HG03342 (cell line): ENCODE measurements around the gene RNU6-9.
"Not testable (repeated sequence)": the region's sequence is repeated elsewhere in the genome, so short reads cannot be mapped to it uniquely, and the experiment has no call there.

ENCODE experiments used
- ATAC-seq: cut with Tn5 transposase; IDR thresholded peaks from one replicate; pipeline ENCODE4 v1.9.1; 2021; ENCODE audit warnings: mild to moderate bottlenecking, moderate library complexity; ENCODE audit not compliant: unreplicated experiment

Gene RNU6-9

DNA sequence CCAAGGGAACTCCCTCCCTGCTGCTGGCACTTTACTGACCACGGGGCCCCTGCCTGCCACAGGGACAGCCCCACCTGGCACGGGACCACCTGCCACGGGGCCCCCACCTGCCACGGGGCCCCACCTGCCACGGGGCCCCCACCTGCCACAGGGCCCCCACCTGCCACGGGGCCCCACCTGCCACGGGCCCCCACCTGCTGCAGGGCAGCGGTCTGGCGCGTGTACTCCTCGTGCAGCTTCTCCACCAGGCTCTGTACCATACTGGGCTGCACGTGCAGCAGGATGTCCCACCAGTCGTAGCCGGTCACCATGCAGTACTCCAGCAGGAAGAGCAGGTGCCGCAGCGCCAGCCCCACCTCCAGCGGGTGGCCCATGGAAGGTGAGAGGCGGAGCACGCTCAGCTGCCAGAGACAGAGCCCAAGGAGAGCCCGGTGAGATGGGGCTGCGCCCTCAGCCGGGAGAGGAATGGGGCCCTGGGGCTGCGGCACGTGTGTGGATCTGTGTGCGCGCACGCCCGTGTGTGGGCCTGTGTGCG lies 16.4 kb upstream of the RNU6-9 start:
- no peak for ATAC-seq

GRCh38 chr19:877992-878660 lies 15.2 kb upstream of the RNU6-9 start:
- ATAC-seq: not testable (repeated sequence)

GRCh38 chr19:878751-879561 lies 14.3 kb upstream of the RNU6-9 start:
- not testable (repeated sequence) for ATAC-seq

DNA sequence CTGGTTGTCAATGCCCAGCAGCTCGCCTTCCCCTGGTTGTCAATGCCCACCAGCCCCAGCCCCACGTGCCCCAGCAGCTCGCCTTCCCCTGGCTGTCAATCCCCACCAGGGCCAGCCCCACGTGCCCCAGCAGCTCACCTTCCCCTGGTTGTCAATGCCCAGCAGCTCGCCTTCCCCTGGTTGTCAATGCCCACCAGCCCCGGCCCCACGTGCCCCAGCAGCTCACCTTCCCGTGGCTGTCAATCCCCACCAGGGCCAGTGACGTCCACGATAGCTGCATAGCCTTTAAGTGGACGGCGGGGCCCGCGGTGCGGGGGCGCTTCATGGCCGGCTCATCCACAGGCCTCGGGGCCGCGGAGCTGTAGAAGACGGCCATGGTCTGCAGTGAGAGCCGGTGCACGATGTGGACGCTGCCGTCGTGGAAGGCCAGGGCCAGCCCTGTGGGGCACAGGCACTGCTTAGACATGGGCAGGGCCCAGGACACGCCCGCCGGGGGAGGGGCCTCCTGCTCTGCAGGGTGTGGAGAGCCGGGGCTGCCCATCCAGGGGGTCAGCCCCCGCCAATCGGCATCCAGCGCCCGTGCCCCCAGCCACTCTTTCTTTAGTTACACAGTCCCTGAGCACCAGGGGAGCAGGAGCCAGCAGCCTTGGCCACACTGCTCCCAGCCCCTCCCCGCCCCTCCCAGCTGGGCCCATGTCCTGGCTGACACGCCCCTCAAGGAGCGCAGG lies 13.4 kb upstream of the RNU6-9 start:
- no peak for ATAC-seq

GRCh38 chr19:881385-882071 lies 11.8 kb upstream of the RNU6-9 start:
- no peak for ATAC-seq

GRCh38 chr19:882871-883497 lies 10.3 kb upstream of the RNU6-9 start:
- ATAC-seq: no peak

DNA sequence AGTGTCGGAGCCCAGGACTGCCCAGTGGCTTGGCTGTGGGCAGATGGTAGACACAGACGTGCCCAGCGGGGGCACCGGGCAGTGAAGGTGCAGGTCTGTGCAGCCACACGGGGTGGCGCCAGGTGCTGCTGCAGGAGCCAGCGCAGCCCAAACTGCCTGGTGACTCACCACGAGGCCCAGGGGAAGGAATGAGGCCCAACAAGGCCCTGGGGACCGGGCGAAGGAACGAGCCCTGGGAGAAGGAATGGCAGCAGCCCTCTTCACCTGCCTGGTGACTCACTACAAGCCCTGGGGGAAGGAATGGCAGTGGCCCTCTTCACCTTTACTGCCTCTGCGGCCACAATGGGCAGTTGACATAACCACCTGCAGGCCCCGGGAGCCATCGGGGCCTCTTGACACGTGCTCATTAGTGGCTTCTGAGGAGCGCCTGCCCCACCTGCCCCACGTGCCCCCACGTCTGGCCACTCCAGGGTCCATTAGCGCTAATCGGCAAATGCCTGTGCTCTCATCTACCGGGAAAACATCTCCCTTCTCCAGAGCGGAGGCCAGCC lies 9.5 kb upstream of the RNU6-9 start:
- no peak for ATAC-seq

DNA sequence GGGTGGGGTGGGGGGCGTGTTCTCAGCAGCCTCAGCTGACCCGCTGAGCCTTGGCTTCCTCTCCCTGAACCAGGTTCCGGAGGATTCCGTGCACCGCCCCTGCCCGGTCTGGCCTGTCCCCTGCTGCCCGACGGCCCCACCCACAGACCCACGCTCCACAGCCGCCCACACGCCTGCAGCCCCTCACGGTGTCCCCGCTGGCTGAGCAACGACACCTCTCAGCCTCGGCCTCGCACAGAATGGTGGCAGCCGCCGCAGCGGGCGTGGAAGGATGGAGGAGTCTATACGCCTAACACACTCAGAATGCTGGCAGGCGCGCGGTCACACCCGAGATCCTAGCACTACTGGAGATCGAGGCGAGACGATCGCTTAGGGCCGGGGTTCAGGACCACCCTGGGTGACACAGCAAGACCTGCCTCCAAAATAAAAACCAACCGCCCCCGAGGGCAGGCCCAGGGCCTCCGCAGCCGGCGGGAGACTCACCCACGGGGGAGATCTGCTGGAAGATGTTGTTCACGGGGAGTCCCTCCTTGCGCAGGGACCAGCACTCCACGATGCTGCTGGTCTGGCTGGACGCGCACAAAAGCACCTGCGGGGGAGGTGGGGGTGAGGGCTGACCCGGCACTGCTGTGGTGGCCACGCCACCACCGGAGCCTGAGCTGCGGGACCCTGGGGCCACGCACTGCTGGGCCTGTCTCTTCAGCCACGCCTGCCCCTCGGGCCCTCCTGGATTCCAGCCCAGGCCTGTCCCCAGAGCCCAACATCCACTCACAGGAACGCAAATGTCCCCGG lies 8.7 kb upstream of the RNU6-9 start:
- ATAC-seq: no peak

DNA sequence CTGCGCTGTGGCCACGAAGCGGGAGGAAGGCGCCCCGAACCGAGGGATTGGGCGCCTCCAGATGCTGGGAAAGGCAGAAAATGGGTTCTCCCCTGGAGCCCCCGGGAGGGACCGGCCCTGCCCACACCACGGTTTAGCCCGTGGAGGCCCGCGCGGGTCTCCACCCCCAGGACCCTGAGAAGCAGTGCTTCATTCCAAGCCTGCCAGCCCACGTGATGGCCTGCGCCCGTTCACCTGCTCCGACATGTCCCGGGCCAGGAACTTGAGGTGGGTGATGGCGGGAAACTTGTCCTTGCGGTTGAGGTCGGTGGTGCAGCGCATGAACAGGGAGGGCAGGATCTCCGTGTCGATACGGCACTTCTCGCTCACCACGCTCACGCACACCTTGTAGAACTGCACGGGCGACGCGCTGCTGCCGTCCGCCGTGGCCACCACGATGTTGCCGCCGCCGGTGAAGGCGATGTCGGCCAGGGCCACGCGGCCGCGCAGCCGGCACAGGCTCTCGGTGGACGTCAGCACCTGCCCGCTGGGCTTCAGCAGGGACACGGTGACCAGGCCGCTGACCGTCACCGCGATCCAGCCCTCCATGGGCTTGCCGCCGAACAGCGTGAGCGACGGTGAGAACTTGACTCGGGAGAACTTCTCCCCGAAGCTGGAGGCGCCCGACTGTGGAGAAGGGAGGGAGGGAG lies 7.6 kb upstream of the RNU6-9 start:
- ATAC-seq: no peak

DNA sequence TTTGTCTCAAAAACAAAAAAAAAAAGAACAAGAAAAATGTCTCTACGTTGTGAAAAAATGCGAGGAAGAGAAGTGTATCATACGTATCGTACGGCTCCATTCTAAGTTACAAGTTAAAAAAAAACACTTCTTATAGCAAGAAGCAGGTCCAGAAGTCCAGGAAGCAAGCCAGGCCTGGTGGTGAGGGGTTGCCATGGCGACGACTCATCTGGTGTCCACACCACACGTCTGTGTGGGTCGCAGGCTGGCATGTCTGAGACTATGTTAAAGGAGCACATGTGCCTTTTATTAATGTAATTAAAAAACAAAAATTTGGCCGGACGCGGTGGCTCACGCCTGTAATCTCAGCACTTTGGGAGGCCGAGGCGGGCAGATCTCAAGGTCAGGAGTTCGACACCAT lies 6.2 kb upstream of the RNU6-9 start:
- no peak for ATAC-seq

DNA sequence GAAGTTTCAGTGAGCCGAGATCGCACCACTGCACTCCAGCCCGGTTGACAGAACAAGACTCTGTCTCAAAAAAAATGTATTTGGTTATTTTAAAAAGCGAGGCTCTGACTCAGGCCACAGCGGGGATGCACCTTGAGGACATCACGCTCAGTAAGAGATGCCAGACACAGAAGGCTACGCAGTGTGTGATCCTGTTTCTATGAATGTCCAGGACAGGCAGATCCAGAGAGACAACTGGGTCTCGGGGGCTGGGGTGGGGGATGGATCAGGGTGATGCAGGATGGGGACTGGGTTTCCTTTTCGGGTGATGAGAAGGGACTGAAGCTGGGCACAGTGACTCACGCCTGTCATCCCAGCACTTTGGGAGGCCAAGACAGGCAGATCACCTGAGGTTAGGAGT lies 5.7 kb upstream of the RNU6-9 start:
- no peak for ATAC-seq

GRCh38 chr19:888581-889385 lies 4.5 kb upstream of the RNU6-9 start:
- no peak for ATAC-seq

DNA sequence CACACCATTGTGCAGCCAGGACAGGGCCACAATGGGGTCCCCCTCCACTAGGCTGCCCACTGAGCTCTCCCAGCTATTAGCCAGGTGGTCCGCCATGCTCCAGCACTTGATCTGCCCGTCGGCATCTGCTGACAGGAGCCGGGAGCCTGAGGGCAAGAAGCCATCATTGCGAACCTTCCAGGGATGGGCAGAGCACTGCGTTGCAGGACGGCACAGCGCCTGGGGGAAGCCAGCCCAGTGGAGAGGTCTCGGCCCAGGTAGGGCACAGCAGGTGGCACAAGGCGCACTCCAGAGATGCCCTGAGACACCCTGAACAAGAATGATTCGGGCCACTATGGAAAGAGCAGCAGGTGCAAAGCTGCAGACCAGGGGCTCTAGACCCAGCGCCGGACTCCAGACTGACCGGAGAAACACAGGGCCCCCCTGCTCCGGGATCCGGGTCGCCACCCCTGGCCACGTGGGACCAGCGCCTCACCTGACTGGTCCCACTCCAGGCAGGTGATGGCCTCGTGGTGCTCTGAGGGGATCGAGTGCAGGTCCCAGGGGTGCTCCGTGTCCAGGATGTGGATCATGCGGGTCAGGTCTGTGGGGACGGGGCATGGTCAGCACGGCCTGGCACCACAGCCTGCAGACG lies 3.5 kb upstream of the RNU6-9 start:
- ATAC-seq: no peak

GRCh38 chr19:890831-891230 lies 2.5 kb upstream of the RNU6-9 start:
- no peak for ATAC-seq

- ATAC-seq: not testable (repeated sequence)
Measured at GRCh38 chr19:891421-892200, 1.7 kb upstream of the RNU6-9 start.

DNA sequence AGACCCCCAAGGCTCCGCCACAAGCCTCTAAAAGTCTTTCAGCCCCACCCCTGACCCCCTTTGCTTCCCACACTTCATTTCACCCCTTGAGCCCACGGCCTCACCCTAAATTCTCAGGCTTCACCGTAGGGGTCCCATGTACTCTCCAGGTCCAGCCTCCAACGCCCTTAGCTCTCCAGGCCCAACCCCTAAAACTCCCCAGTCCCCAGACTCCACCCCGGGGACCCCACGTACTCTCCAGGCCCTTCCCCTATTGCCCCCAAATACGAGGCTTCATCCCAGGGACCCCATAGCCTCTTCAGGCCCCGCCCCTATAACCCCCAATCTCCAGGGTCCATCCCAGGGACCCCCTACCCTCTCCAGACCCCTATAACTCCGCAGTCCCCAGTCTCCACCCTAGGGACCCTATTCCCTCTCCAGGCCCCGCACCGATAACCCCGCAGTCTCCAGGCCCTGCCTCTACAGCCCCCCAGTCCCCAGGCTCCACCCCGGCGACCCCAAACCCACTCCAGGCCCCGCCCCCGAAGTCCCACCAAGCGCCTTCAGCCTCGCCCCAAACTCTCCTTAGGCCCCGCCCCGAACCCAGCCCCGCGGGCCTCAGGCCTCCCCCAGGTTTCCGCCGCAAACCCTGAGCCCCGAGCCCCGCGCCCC lies 916 bp upstream of the RNU6-9 start:
- ATAC-seq: no peak
